K562 (cell line): ENCODE data around the gene PPOX. TPM values are rescaled to one million over a fixed set of nuclear protein-coding genes. Genes with fewer than 3 reads are reported as not detected.

ENCODE experiments used
- ARHGAP35 ChIP-seq: fragments of 450-650 bp; IDR thresholded peaks from 2 replicates; pipeline ENCODE4 v1.6.1; 2018; ENCODE audit not compliant: partially characterized antibody
- ATF3 ChIP-seq, 2 experiments: fragments of 450-650 bp in 1 of 2; sonication (generic) in 1 of 2; formaldehyde crosslinking in 1 of 2; IDR thresholded peaks in 1 of 2; conservative IDR thresholded peaks in 1 of 2; 2 replicates each; pipeline versions ENCODE4 v1.6.1 to v1.8.1; 2016 to 2023; ENCODE audit warnings: mild to moderate bottlenecking in 2 of 2, moderate library complexity in 2 of 2, inconsistent platforms in 1 of 2, missing genetic modification reagents in 1 of 2
- CTCF ChIP-seq, 3 experiments: IDR thresholded peaks in 2 of 3; conservative IDR thresholded peaks in 1 of 3; 2 replicates each; pipeline ENCODE4 v1.5.1; 2011 to 2012; ENCODE audit warnings: low read length in 3 of 3, mild to moderate bottlenecking in 3 of 3, control low read depth in 2 of 3, improper control_type of control experiment in 1 of 3, inconsistent platforms in 1 of 3, low read depth in 1 of 3, mixed read lengths in 1 of 3, moderate library complexity in 1 of 3; ENCODE audit not compliant: insufficient read depth in 2 of 3
- CTCFL ChIP-seq: IDR thresholded peaks from 2 replicates; pipeline ENCODE4 v1.6.1; 2011; ENCODE audit warnings: borderline replicate concordance, low read depth, mild to moderate bottlenecking, moderate library complexity, low read length; ENCODE audit not compliant: insufficient read depth, poor library complexity, severe bottlenecking
- E2F3 ChIP-seq: fragments of 250-450 bp; sonication (Bioruptor Pico); IDR thresholded peaks from 2 replicates; pipeline ENCODE4 v1.4.0; 2020; ENCODE audit warnings: mild to moderate bottlenecking
- ELF2 ChIP-seq: fragments of 250-450 bp; sonication (Bioruptor Pico); IDR thresholded peaks from 2 replicates; pipeline ENCODE4 v1.5.0; 2021; ENCODE audit warnings: mild to moderate bottlenecking
- ESRRB ChIP-seq: fragments of 250-450 bp; sonication (Bioruptor Pico); IDR thresholded peaks from 2 replicates; pipeline ENCODE4 v1.5.0; 2020; ENCODE audit warnings: mild to moderate bottlenecking, moderate library complexity, borderline replicate concordance
- EZH2 ChIP-seq: IDR thresholded peaks from 2 replicates; pipeline ENCODE4 v1.6.1; 2012; ENCODE audit warnings: low read depth, mild to moderate bottlenecking, inconsistent platforms, low read length, borderline replicate concordance
- HNRNPUL1 ChIP-seq: fragments of 200-400 bp; formaldehyde crosslinking; IDR thresholded peaks from 2 replicates; pipeline ENCODE4 v1.6.1; 2017; ENCODE audit warnings: low read length
- IRF9 ChIP-seq: fragments of 450-650 bp; IDR thresholded peaks from 2 replicates; pipeline ENCODE4 v1.6.1; 2016; ENCODE audit warnings: missing biosample characterization, missing genetic modification characterization
- MBD2 ChIP-seq: sonication (generic); IDR thresholded peaks from 2 replicates; pipeline ENCODE4 v1.6.1; 2016; ENCODE audit warnings: low read depth, borderline replicate concordance
- MCM7 ChIP-seq, 2 experiments: fragments of 450-650 bp; IDR thresholded peaks; 2 replicates each; pipeline ENCODE4 v1.6.1; 2016 to 2018
- NCOA6 ChIP-seq: fragments of 450-650 bp; IDR thresholded peaks from 2 replicates; pipeline ENCODE4 v1.6.1; 2017; ENCODE audit warnings: mild to moderate bottlenecking
- PHF20 ChIP-seq: fragments of 450-650 bp; IDR thresholded peaks from 2 replicates; pipeline ENCODE4 v1.6.1; 2018; ENCODE audit not compliant: partially characterized antibody
- SNIP1 ChIP-seq: fragments of 450-650 bp; IDR thresholded peaks from 2 replicates; pipeline ENCODE4 v1.7.1; 2017; ENCODE audit warnings: low read depth, mild to moderate bottlenecking
- TCF15 ChIP-seq: fragments of 250-450 bp; sonication (Bioruptor Pico); IDR thresholded peaks from 2 replicates; pipeline ENCODE4 v1.8.0; 2022; ENCODE audit warnings: moderate library complexity, mild to moderate bottlenecking, inconsistent platforms
- TFAM ChIP-seq: fragments of 250-450 bp; sonication (Bioruptor Pico); conservative IDR thresholded peaks from 2 replicates; pipeline ENCODE4 v1.5.0; 2021; ENCODE audit warnings: mild to moderate bottlenecking, moderate library complexity
- ZBTB1 ChIP-seq: sonication (generic); formaldehyde crosslinking; IDR thresholded peaks from 2 replicates; pipeline ENCODE4 v1.8.1; 2023; ENCODE audit warnings: missing genetic modification reagents, low read depth, mild to moderate bottlenecking, borderline replicate concordance
- ZNF174 ChIP-seq: fragments of 250-450 bp; sonication (Bioruptor Pico); IDR thresholded peaks from 2 replicates; pipeline ENCODE4 v1.4.0; 2020; ENCODE audit warnings: mild to moderate bottlenecking
- ZNF24 ChIP-seq: fragments of 450-650 bp; IDR thresholded peaks from 2 replicates; pipeline ENCODE4 v1.6.1; 2016
- ZNF274 ChIP-seq: IDR thresholded peaks from 2 replicates; pipeline ENCODE4 v1.6.1; 2011; ENCODE audit warnings: low read depth, mild to moderate bottlenecking, low read length, moderate library complexity, borderline replicate concordance
- polyA plus RNA-seq, 8 experiments: library from polyadenylated mRNA; depleted of rRNA in 4 of 8; stranded (reverse) in 5 of 8; unstranded in 3 of 8; fragments of >200 nt; fragmentation: Nextera tagmentation in 2 of 8; fragmentation: Illumina TruSeq in 1 of 8; extraction: Ambion mirVana in 2 of 8; extraction: Trizol in 1 of 8; gene quantifications; 2 replicates each; pipeline versions ENCODE4 v1.2.1 to v1.2.3, GENCODE V29; 2011 to 2014; ENCODE audit warnings: inconsistent platforms in 1 of 8, missing spikeins in 1 of 8
- total RNA-seq, 7 experiments: library from RNA; depleted of rRNA in 6 of 7; stranded (reverse); fragments of >200 nt in 6 of 7; fragmentation: Illumina TruSeq in 2 of 7; extraction: Trizol in 2 of 7; gene quantifications; 2 replicates each; pipeline versions ENCODE4 v1.2.1 to v1.2.3, GENCODE V29; 2011 to 2021; ENCODE audit warnings: low replicate concordance in 1 of 7

The PPOX gene
- total and polyA plus RNA-seq, 9 of the 15 experiments (the other 6 are each of a cell fraction or from before 2014, with no cell fraction given): 17.0 to 57.1 (median 38.9) TPM

- TF ChIP-seq CTCF (IDR thresholded peaks at IDR 0.05 in 2 of 3, conservative IDR thresholded peaks at IDR 0.05 in 1 of 3; ENCODE audit: insufficient read depth in 2 of 3, low read depth in 1 of 3, low read length in 3 of 3) (peak in 2 of 3 experiments; percentile 21 to 28; a peak in 1 of 6 replicates), HNRNPUL1 (no peak), MCM7 (IDR thresholded peaks at IDR 0.05) (no peak), ZNF274 (no peak), NCOA6 (no peak), MBD2 (peak; percentile 81), ELF2 (CRISPR knock-in tag) (peak; percentile 96), ESRRB (no peak), E2F3 (CRISPR knock-in tag) (no peak), ZBTB1 (0 out of 2 replicates have a peak, but pooled peaks have one; percentile 60), CTCFL (peak; percentile 75), PHF20 (peak; percentile 40), ARHGAP35 (no peak), ATF3 (IDR thresholded peaks at IDR 0.05) (peak; percentile 88), ATF3 (CRISPR knock-in tag; conservative IDR thresholded peaks at IDR 0.05) (peak; percentile 59; the same call in 1 of the 2 replicates), ZNF174 (CRISPR knock-in tag) (no peak), IRF9 (tag) (no peak), EZH2 (no peak), TFAM (CRISPR knock-in tag) (no peak), ZNF24 (peak; percentile 82), TCF15 (CRISPR knock-in tag) (no peak), SNIP1 (no peak)
Measured at GRCh38 chr1:161132410-161133219, 33.6 kb upstream of the PPOX start, which contains the start of gene DEDD (continued).
